ENCODE data around the gene PDE6H. TPM values are rescaled to one million over a fixed set of nuclear protein-coding genes. Genes with fewer than 3 reads are reported as not detected.

Gene PDE6H
- total RNA-seq, 2 donors from 2014 or later: not detected

- no peak for DNase-seq
- no peaks in the 10 kb centered on the region for H3K36me3 ChIP-seq (ENCODE audit: control insufficient read depth, insufficient read depth, low read length)
- H3K27me3 ChIP-seq (ENCODE audit: control insufficient read depth, insufficient read depth, low read length, poor library complexity, severe bottlenecking): no peaks in the 10 kb centered on the region
- no peak overlapping the region for H3K27ac ChIP-seq (ENCODE audit: low read depth, low read length)
- Mint-ChIP-seq H3K27ac (no peak overlapping the region), H3K36me3 (ENCODE audit: low read depth) (no peaks in the 10 kb centered on the region), H3K4me1 (peaks cover 3% of the 10 kb centered on the region), H3K9me3 (no peaks in the 10 kb centered on the region), H3K4me3 (no peak overlapping the region), H3K27me3 (ENCODE audit: insufficient read depth) (no peaks in the 10 kb centered on the region)
- no peak for TF ChIP-seq CTCF (conservative IDR thresholded peaks at IDR 0.05)
- H3K4me3 ChIP-seq (ENCODE audit: low read length): no peak overlapping the region
- WGBS, 2 experiments (ENCODE audit: insufficient coverage in 1 of 2, insufficient read length in 1 of 2): 82 to 100% methylated on average over 2 of the region's 2 CpGs
- H3K9me3 ChIP-seq (ENCODE audit: control insufficient read depth, low read length): no peaks in the 10 kb centered on the region
- no peak overlapping the region for H3K9ac ChIP-seq (ENCODE audit: extremely low read depth, low read length, poor library complexity, severe bottlenecking)
- H3K4me1 ChIP-seq (ENCODE audit: control insufficient read depth, insufficient read depth, low read length): peaks cover 3% of the 10 kb centered on the region
These were observed 10.1 kb downstream of the PDE6H start for GRCh38 chr12:14982991-14983390.

- H3K9me3 Mint-ChIP-seq: no peaks in the 10 kb centered on the region
- no peaks in the 10 kb centered on the region for H3K36me3 Mint-ChIP-seq (ENCODE audit: low read depth)
- DNase-seq: no peak
- H3K27me3 ChIP-seq (ENCODE audit: control insufficient read depth, insufficient read depth, low read length, poor library complexity, severe bottlenecking): no peaks in the 10 kb centered on the region
- H3K4me1 Mint-ChIP-seq: peaks cover 3% of the 10 kb centered on the region
- H3K4me3 Mint-ChIP-seq: no peak overlapping the region
- H3K4me3 ChIP-seq (ENCODE audit: low read length): no peak overlapping the region
- H3K4me1 ChIP-seq (ENCODE audit: control insufficient read depth, insufficient read depth, low read length): peaks cover 3% of the 10 kb centered on the region
- no peaks in the 10 kb centered on the region for H3K36me3 ChIP-seq (ENCODE audit: control insufficient read depth, insufficient read depth, low read length)
- TF ChIP-seq CTCF (conservative IDR thresholded peaks at IDR 0.05): no peak
- H3K27me3 Mint-ChIP-seq (ENCODE audit: insufficient read depth): no peaks in the 10 kb centered on the region
- no peak overlapping the region for H3K9ac ChIP-seq (ENCODE audit: extremely low read depth, low read length, poor library complexity, severe bottlenecking)
- no peak overlapping the region for H3K27ac Mint-ChIP-seq
- 82% methylated on average over 1 of the region's 1 CpG; no CpG with 5 or more reads in 1 of the 2 experiments for WGBS, 2 experiments (ENCODE audit: insufficient coverage in 1 of 2, insufficient read length in 1 of 2)
- H3K27ac ChIP-seq (ENCODE audit: low read depth, low read length): no peak overlapping the region
- no peaks in the 10 kb centered on the region for H3K9me3 ChIP-seq (ENCODE audit: control insufficient read depth, low read length)
These were observed 11.2 kb downstream of the PDE6H start for GRCh38 chr12:14984036-14984435.

- H3K36me3 ChIP-seq (ENCODE audit: control insufficient read depth, insufficient read depth, low read length): no peaks in the 10 kb centered on the region
- no peaks in the 10 kb centered on the region for H3K27me3 ChIP-seq (ENCODE audit: control insufficient read depth, insufficient read depth, low read length, poor library complexity, severe bottlenecking)
- Mint-ChIP-seq H3K36me3 (ENCODE audit: low read depth) (no peaks in the 10 kb centered on the region), H3K4me3 (no peak overlapping the region), H3K9me3 (no peaks in the 10 kb centered on the region), H3K27me3 (ENCODE audit: insufficient read depth) (no peaks in the 10 kb centered on the region), H3K27ac (no peak overlapping the region), H3K4me1 (peaks cover 3% of the 10 kb centered on the region)
- no peak for DNase-seq
- no peak overlapping the region for H3K4me3 ChIP-seq (ENCODE audit: low read length)
- WGBS, 2 experiments (ENCODE audit: insufficient coverage in 1 of 2, insufficient read length in 1 of 2): 83 to 88% methylated on average over 1 of the region's 1 CpG
- H3K4me1 ChIP-seq (ENCODE audit: control insufficient read depth, insufficient read depth, low read length): peaks cover 3% of the 10 kb centered on the region
- H3K9me3 ChIP-seq (ENCODE audit: control insufficient read depth, low read length): no peaks in the 10 kb centered on the region
- no peak overlapping the region for H3K9ac ChIP-seq (ENCODE audit: extremely low read depth, low read length, poor library complexity, severe bottlenecking)
- no peak overlapping the region for H3K27ac ChIP-seq (ENCODE audit: low read depth, low read length)
- TF ChIP-seq CTCF (conservative IDR thresholded peaks at IDR 0.05): no peak
These were observed 12.0 kb downstream of the PDE6H start for GRCh38 chr12:14984766-14985285.

Measured in endodermal cell (in vitro differentiated cells).